K562 (cell line): ENCODE measurements around the gene GATM. TPM values are rescaled to one million over a fixed set of nuclear protein-coding genes. Genes with fewer than 3 reads are reported as not detected.

Experiments used
- BRD4 ChIP-seq: fragments of 200-600 bp; sonication (generic); IDR thresholded peaks from 2 replicates; pipeline ENCODE4 v1.6.1; 2017; ENCODE audit warnings: inconsistent platforms
- CEBPZ ChIP-seq: fragments of 150-350 bp; IDR thresholded peaks from 2 replicates; pipeline ENCODE4 v1.6.1; 2014; ENCODE audit warnings: low read depth, mild to moderate bottlenecking, low read length, borderline replicate concordance
- CHD1 ChIP-seq: fragments of 200-600 bp; sonication (generic); IDR thresholded peaks from one replicate; pipeline ENCODE4 v1.6.1; 2012; ENCODE audit warnings: mild to moderate bottlenecking, moderate library complexity, low read length, inconsistent platforms
- CTBP1 ChIP-seq: fragments of 450-650 bp; IDR thresholded peaks from 2 replicates; pipeline ENCODE4 v1.6.1; 2016; ENCODE audit warnings: borderline replicate concordance
- ELK3 ChIP-seq: fragments of 450-650 bp; formaldehyde crosslinking; IDR thresholded peaks from 2 replicates; pipeline ENCODE4 v1.4.0; 2020; ENCODE audit warnings: mild to moderate bottlenecking
- ERF ChIP-seq: fragments of 450-650 bp; formaldehyde crosslinking; IDR thresholded peaks from 2 replicates; pipeline ENCODE4 v1.4.0; 2020; ENCODE audit warnings: mild to moderate bottlenecking, mixed read lengths
- HDAC3 ChIP-seq: fragments of 450-650 bp; IDR thresholded peaks from 2 replicates; pipeline ENCODE4 v1.6.1; 2018; ENCODE audit warnings: borderline replicate concordance, mild to moderate bottlenecking, moderate library complexity; ENCODE audit not compliant: partially characterized antibody
- HNRNPH1 ChIP-seq: fragments of 200-400 bp; formaldehyde crosslinking; optimal IDR thresholded peaks from 2 replicates; pipeline ENCODE3; 2017; ENCODE audit warnings: low read depth, mild to moderate bottlenecking, low read length, moderate library complexity
- MTA1 ChIP-seq: fragments of 450-650 bp; IDR thresholded peaks from 2 replicates; pipeline ENCODE4 v1.6.1; 2017; ENCODE audit warnings: borderline replicate concordance
- NCOA1 ChIP-seq: fragments of 450-650 bp; IDR thresholded peaks from 2 replicates; pipeline ENCODE4 v1.6.1; 2016; ENCODE audit warnings: low read depth
- NFE2L1 ChIP-seq: fragments of 450-650 bp; IDR thresholded peaks from 2 replicates; pipeline ENCODE4 v1.6.1; 2016; ENCODE audit warnings: missing genetic modification characterization, low read depth, mild to moderate bottlenecking, missing compliant biosample characterization, moderate library complexity, borderline replicate concordance
- OTX1 ChIP-seq: fragments of 450-650 bp; formaldehyde crosslinking; IDR thresholded peaks from 2 replicates; pipeline ENCODE4 v1.4.0; 2022; ENCODE audit warnings: mild to moderate bottlenecking
- POLR2H ChIP-seq: IDR thresholded peaks from 2 replicates; pipeline ENCODE4 v1.6.1; 2016; ENCODE audit warnings: missing genetic modification characterization, low read depth, mild to moderate bottlenecking, control low read depth, missing compliant biosample characterization, moderate library complexity
- THAP12 ChIP-seq: fragments of 250-450 bp; sonication (Bioruptor Pico); IDR thresholded peaks from 2 replicates; pipeline ENCODE4 v1.9.0; 2021; ENCODE audit warnings: mild to moderate bottlenecking, inconsistent platforms
- THRA ChIP-seq: fragments of 450-650 bp; IDR thresholded peaks from 2 replicates; pipeline ENCODE4 v1.6.1; 2017; ENCODE audit warnings: mild to moderate bottlenecking, moderate library complexity
- ZBTB12 ChIP-seq: fragments of 250-450 bp; sonication (Bioruptor Pico); IDR thresholded peaks from 2 replicates; pipeline ENCODE4 v1.4.0; 2020
- ZNF79 ChIP-seq: fragments of 250-450 bp; sonication (Bioruptor Pico); IDR thresholded peaks from 2 replicates; pipeline ENCODE4 v1.4.0; 2020; ENCODE audit warnings: low read depth, mild to moderate bottlenecking, moderate library complexity
- polyA plus RNA-seq, 8 experiments: library from polyadenylated mRNA; depleted of rRNA in 4 of 8; stranded (reverse) in 5 of 8; unstranded in 3 of 8; fragments of >200 nt; fragmentation: Nextera tagmentation in 2 of 8; fragmentation: Illumina TruSeq in 1 of 8; extraction: Ambion mirVana in 2 of 8; extraction: Trizol in 1 of 8; gene quantifications; 2 replicates each; pipeline versions ENCODE4 v1.2.1 to v1.2.3, GENCODE V29; 2011 to 2014; ENCODE audit warnings: inconsistent platforms in 1 of 8, missing spikeins in 1 of 8
- total RNA-seq, 7 experiments: library from RNA; depleted of rRNA in 6 of 7; stranded (reverse); fragments of >200 nt in 6 of 7; fragmentation: Illumina TruSeq in 2 of 7; extraction: Trizol in 2 of 7; gene quantifications; 2 replicates each; pipeline versions ENCODE4 v1.2.1 to v1.2.3, GENCODE V29; 2011 to 2021; ENCODE audit warnings: low replicate concordance in 1 of 7

GATM gene
- total and polyA plus RNA-seq, 9 of the 15 experiments (the other 6 are each of a cell fraction or from before 2014, with no cell fraction given) = 0.11 to 1.1 (median 0.65) TPM

- TF ChIP-seq ZBTB12 (CRISPR knock-in tag) = no peak
- TF ChIP-seq CEBPZ = no peak
- no peak for TF ChIP-seq THRA
- no peak for TF ChIP-seq ERF (CRISPR knock-in tag)
- peak; percentile 48 for TF ChIP-seq CHD1
- no peak for TF ChIP-seq OTX1 (CRISPR knock-in tag)
- TF ChIP-seq ELK3 (CRISPR knock-in tag) = no peak
- TF ChIP-seq HNRNPH1 = no peak
- TF ChIP-seq NCOA1 = no peak
- TF ChIP-seq BRD4 = no peak
- no peak for TF ChIP-seq HDAC3
- TF ChIP-seq MTA1 = 0 out of 2 replicates have a peak, but pooled peaks have one; percentile 31
- peak; percentile 36; the same call in 1 of the 2 replicates for TF ChIP-seq CTBP1
- no peak for TF ChIP-seq ZNF79
- no peak for TF ChIP-seq NFE2L1 (tag)
- no peak for TF ChIP-seq POLR2H (tag)
- TF ChIP-seq THAP12 (CRISPR knock-in tag) = no peak
Observed at GRCh38 chr15:45402955-45403877, 24.9 kb upstream of the GATM start (continued).
